ENCODE measurements around the gene DVL1.
"Not testable (repeated sequence)": the region's sequence is repeated elsewhere in the genome, so short reads cannot be mapped to it uniquely, and the experiment has no call there.

DVL1 gene

GRCh38 chr1:1387098-1388077 is 38.2 kb upstream of the DVL1 start:
- no peaks in the 10 kb centered on the region for H3K9me3 ChIP-seq (ENCODE audit: control insufficient read depth, low read length)
- WGBS, 2 experiments = 96 to 97% methylated on average over 50 of the region's 50 CpGs
- no peaks in the 10 kb centered on the region for H3K27me3 ChIP-seq (ENCODE audit: control insufficient read depth, insufficient read depth, low read length, poor library complexity, severe bottlenecking)
- no peaks in the 10 kb centered on the region for H3K4me1 ChIP-seq (ENCODE audit: control insufficient read depth, insufficient read depth, low read length)
- peaks cover 61% of the 10 kb centered on the region for H3K36me3 ChIP-seq (ENCODE audit: control insufficient read depth, insufficient read depth, low read length)
- no peak overlapping the region for H3K27ac ChIP-seq (ENCODE audit: insufficient read depth, low read depth, low read length, poor library complexity, severe bottlenecking)
- no peak overlapping the region for H3K4me3 ChIP-seq (ENCODE audit: insufficient read depth, low read depth, low read length)

GRCh38 chr1:1385931-1386330 is 36.7 kb upstream of the DVL1 start:
- Histone ChIP-seq H3K36me3 (ENCODE audit: control insufficient read depth, insufficient read depth, low read length) (peaks cover 47% of the 10 kb centered on the region), H3K27ac (ENCODE audit: insufficient read depth, low read depth, low read length, poor library complexity, severe bottlenecking) (no peak overlapping the region), H3K4me3 (ENCODE audit: insufficient read depth, low read depth, low read length) (no peak overlapping the region), H3K4me1 (ENCODE audit: control insufficient read depth, insufficient read depth, low read length) (no peaks in the 10 kb centered on the region), H3K9me3 (ENCODE audit: control insufficient read depth, low read length) (no peaks in the 10 kb centered on the region), H3K27me3 (ENCODE audit: control insufficient read depth, insufficient read depth, low read length, poor library complexity, severe bottlenecking) (no peaks in the 10 kb centered on the region)
- WGBS, 2 experiments = 93 to 98% methylated on average over 8 of the region's 8 CpGs

- H3K36me3 ChIP-seq (ENCODE audit: control insufficient read depth, insufficient read depth, low read length) = peaks cover 41% of the 10 kb centered on the region
- H3K9me3 ChIP-seq (ENCODE audit: control insufficient read depth, low read length) = not testable (repeated sequence)
- 90 to 91% methylated on average over 29 of the region's 29 CpGs for WGBS, 2 experiments
Observed at GRCh38 chr1:1385339-1385738, 36.1 kb upstream of the DVL1 start.

GRCh38 chr1:1381294-1381693 is 32.1 kb upstream of the DVL1 start:
- 83 to 84% methylated on average over 8 of the region's 8 CpGs for WGBS, 2 experiments
- H3K27ac ChIP-seq (ENCODE audit: insufficient read depth, low read depth, low read length, poor library complexity, severe bottlenecking) = no peak overlapping the region
- no peaks in the 10 kb centered on the region for H3K9me3 ChIP-seq (ENCODE audit: control insufficient read depth, low read length)
- H3K36me3 ChIP-seq (ENCODE audit: control insufficient read depth, insufficient read depth, low read length) = peaks cover 9% of the 10 kb centered on the region
- no peak overlapping the region for H3K4me3 ChIP-seq (ENCODE audit: insufficient read depth, low read depth, low read length)
- H3K27me3 ChIP-seq (ENCODE audit: control insufficient read depth, insufficient read depth, low read length, poor library complexity, severe bottlenecking) = no peaks in the 10 kb centered on the region
- no peaks in the 10 kb centered on the region for H3K4me1 ChIP-seq (ENCODE audit: control insufficient read depth, insufficient read depth, low read length)

More at GRCh38 chr1:1385339-1385738, 36.1 kb upstream of the DVL1 start:
- not testable (repeated sequence) for H3K4me1 ChIP-seq (ENCODE audit: control insufficient read depth, insufficient read depth, low read length); H3K27me3 ChIP-seq (ENCODE audit: control insufficient read depth, insufficient read depth, low read length, poor library complexity, severe bottlenecking); H3K4me3 ChIP-seq (ENCODE audit: insufficient read depth, low read depth, low read length); H3K27ac ChIP-seq (ENCODE audit: insufficient read depth, low read depth, low read length, poor library complexity, severe bottlenecking)

- no peaks in the 10 kb centered on the region for H3K27me3 ChIP-seq (ENCODE audit: control insufficient read depth, insufficient read depth, low read length, poor library complexity, severe bottlenecking)
- no peaks in the 10 kb centered on the region for H3K9me3 ChIP-seq (ENCODE audit: control insufficient read depth, low read length)
- H3K27ac ChIP-seq (ENCODE audit: insufficient read depth, low read depth, low read length, poor library complexity, severe bottlenecking) = no peak overlapping the region
- no peaks in the 10 kb centered on the region for H3K4me1 ChIP-seq (ENCODE audit: control insufficient read depth, insufficient read depth, low read length)
- H3K4me3 ChIP-seq (ENCODE audit: insufficient read depth, low read depth, low read length) = no peak overlapping the region
- peaks cover 4% of the 10 kb centered on the region for H3K36me3 ChIP-seq (ENCODE audit: control insufficient read depth, insufficient read depth, low read length)
- WGBS, 2 experiments = 94 to 95% methylated on average over 16 of the region's 16 CpGs
Observed at GRCh38 chr1:1380860-1381259, 31.6 kb upstream of the DVL1 start.

GRCh38 chr1:1377540-1378205 is 28.5 kb upstream of the DVL1 start:
- H3K36me3 ChIP-seq (ENCODE audit: control insufficient read depth, insufficient read depth, low read length) = peaks cover 4% of the 10 kb centered on the region
- no peak overlapping the region for H3K4me3 ChIP-seq (ENCODE audit: insufficient read depth, low read depth, low read length)
- H3K27ac ChIP-seq (ENCODE audit: insufficient read depth, low read depth, low read length, poor library complexity, severe bottlenecking) = no peak overlapping the region
- peaks cover 5% of the 10 kb centered on the region for H3K4me1 ChIP-seq (ENCODE audit: control insufficient read depth, insufficient read depth, low read length)
- WGBS, 2 experiments = 94 to 96% methylated on average over 14 to 15 of the region's 16 CpGs
- no peaks in the 10 kb centered on the region for H3K9me3 ChIP-seq (ENCODE audit: control insufficient read depth, low read length)
- H3K27me3 ChIP-seq (ENCODE audit: control insufficient read depth, insufficient read depth, low read length, poor library complexity, severe bottlenecking) = no peaks in the 10 kb centered on the region

- WGBS, 2 experiments = 94 to 95% methylated on average over 10 of the region's 10 CpGs
- no peak overlapping the region for H3K27ac ChIP-seq (ENCODE audit: insufficient read depth, low read depth, low read length, poor library complexity, severe bottlenecking)
Observed at GRCh38 chr1:1376551-1377226, 27.5 kb upstream of the DVL1 start.

GRCh38 chr1:1374929-1375662 is 25.9 kb upstream of the DVL1 start, which contains the start of gene AURKAIP1:
Gene AURKAIP1, minus strand, starts transcription at chr1:1375207. Its CDS starts 451 bp downstream, at chr1:1374756.
- H3K9me3 ChIP-seq (ENCODE audit: control insufficient read depth, low read length) = no peaks in the 10 kb centered on the region
- peak within 1 kb of the TSS; percentile 80 for H3K27ac ChIP-seq (ENCODE audit: insufficient read depth, low read depth, low read length, poor library complexity, severe bottlenecking)
- no peaks in the 10 kb centered on the region for H3K27me3 ChIP-seq (ENCODE audit: control insufficient read depth, insufficient read depth, low read length, poor library complexity, severe bottlenecking)
- H3K4me1 ChIP-seq (ENCODE audit: control insufficient read depth, insufficient read depth, low read length) = peaks cover 5% of the 10 kb centered on the region
- H3K4me3 ChIP-seq (ENCODE audit: insufficient read depth, low read depth, low read length) = peak within 1 kb of the TSS; percentile 98
- H3K36me3 ChIP-seq (ENCODE audit: control insufficient read depth, insufficient read depth, low read length) = peaks cover 4% of the 10 kb centered on the region
- 0% methylated on average over 85 of the region's 85 CpGs for WGBS, 2 experiments

More at GRCh38 chr1:1376551-1377226, 27.5 kb upstream of the DVL1 start:
- H3K27me3 ChIP-seq (ENCODE audit: control insufficient read depth, insufficient read depth, low read length, poor library complexity, severe bottlenecking) = no peaks in the 10 kb centered on the region
- H3K4me3 ChIP-seq (ENCODE audit: insufficient read depth, low read depth, low read length) = no peak overlapping the region
- H3K9me3 ChIP-seq (ENCODE audit: control insufficient read depth, low read length) = no peaks in the 10 kb centered on the region
- peaks cover 5% of the 10 kb centered on the region for H3K4me1 ChIP-seq (ENCODE audit: control insufficient read depth, insufficient read depth, low read length)
- peaks cover 4% of the 10 kb centered on the region for H3K36me3 ChIP-seq (ENCODE audit: control insufficient read depth, insufficient read depth, low read length)

- no peaks in the 10 kb centered on the region for H3K9me3 ChIP-seq (ENCODE audit: control insufficient read depth, low read length)
- H3K27me3 ChIP-seq (ENCODE audit: control insufficient read depth, insufficient read depth, low read length, poor library complexity, severe bottlenecking) = no peaks in the 10 kb centered on the region
- peak overlapping the region; percentile 80 for H3K27ac ChIP-seq (ENCODE audit: insufficient read depth, low read depth, low read length, poor library complexity, severe bottlenecking)
- H3K36me3 ChIP-seq (ENCODE audit: control insufficient read depth, insufficient read depth, low read length) = peaks cover 4% of the 10 kb centered on the region
- H3K4me3 ChIP-seq (ENCODE audit: insufficient read depth, low read depth, low read length) = peak overlapping the region; percentile 98
- WGBS, 2 experiments = 1% methylated on average over 24 of the region's 24 CpGs
- H3K4me1 ChIP-seq (ENCODE audit: control insufficient read depth, insufficient read depth, low read length) = peaks cover 5% of the 10 kb centered on the region
Observed at GRCh38 chr1:1374589-1374928, 25.3 kb upstream of the DVL1 start.

All from ectodermal cell (in vitro differentiated cells).